H9 (cell line): ENCODE results near the gene GCNT2. TPM values are rescaled to one million over a fixed set of nuclear protein-coding genes. Genes with fewer than 3 reads are reported as not detected.

ENCODE experiments used
- DNase-seq: peaks from one replicate; pipeline ENCODE4 v3.0.0-alpha.2; 2017
- H2AFZ ChIP-seq: one replicate; pipeline ENCODE4 v1.6.1; 2013; ENCODE audit warnings: mild to moderate bottlenecking, low read length, control low read depth, moderate library complexity
- H2AK5ac ChIP-seq: 2 replicates; pipeline ENCODE4 v1.6.1; 2013; ENCODE audit warnings: low read length, control low read depth, mixed read lengths; ENCODE audit not compliant: insufficient read length
- H2BK120ac ChIP-seq: one replicate; pipeline ENCODE4 v1.6.1; 2013; ENCODE audit warnings: low read depth, mild to moderate bottlenecking, low read length, control low read depth, inconsistent platforms; ENCODE audit not compliant: poor library complexity, severe bottlenecking
- H2BK12ac ChIP-seq: 2 replicates; pipeline ENCODE4 v1.6.1; 2013; ENCODE audit warnings: low read length, control low read depth, mixed read lengths, low read depth; ENCODE audit not compliant: insufficient read length
- H2BK15ac ChIP-seq: 2 replicates; pipeline ENCODE4 v1.6.1; 2013; ENCODE audit warnings: low read depth, low read length, control low read depth
- H2BK20ac ChIP-seq: one replicate; pipeline ENCODE4 v1.6.1; 2013; ENCODE audit warnings: low read depth, mild to moderate bottlenecking, low read length, control low read depth, inconsistent platforms; ENCODE audit not compliant: poor library complexity, severe bottlenecking
- H2BK5ac ChIP-seq: 2 replicates; pipeline ENCODE4 v1.6.1; 2013; ENCODE audit warnings: low read length, control low read depth, mixed read lengths; ENCODE audit not compliant: insufficient read length
- H3K14ac ChIP-seq: 2 replicates; pipeline ENCODE4 v1.6.1; 2013; ENCODE audit warnings: low read length, control low read depth; ENCODE audit not compliant: insufficient read depth
- H3K18ac ChIP-seq: 2 replicates; pipeline ENCODE4 v1.6.1; 2013; ENCODE audit warnings: low read depth, mild to moderate bottlenecking, mixed read lengths, low read length, control low read depth; ENCODE audit not compliant: insufficient read length
- H3K23ac ChIP-seq: 2 replicates; pipeline ENCODE4 v1.6.1; 2013; ENCODE audit warnings: low read length, control low read depth, mixed read lengths, low read depth; ENCODE audit not compliant: insufficient read length
- H3K23me2 ChIP-seq: 2 replicates; pipeline ENCODE4 v1.6.1; 2013; ENCODE audit warnings: low read depth, mild to moderate bottlenecking, mixed read lengths, low read length, control low read depth; ENCODE audit not compliant: insufficient read length, poor library complexity, severe bottlenecking
- H3K27ac ChIP-seq: 2 replicates; pipeline ENCODE4 v1.5.1; 2013; ENCODE audit warnings: low read length, control low read depth, mixed read lengths, low read depth; ENCODE audit not compliant: insufficient read length
- H3K27me3 ChIP-seq: 2 replicates; pipeline ENCODE4 v1.6.1; 2013; ENCODE audit warnings: low read length, control low read depth, inconsistent platforms; ENCODE audit not compliant: insufficient read depth
- H3K4ac ChIP-seq: 2 replicates; pipeline ENCODE4 v1.6.1; 2013; ENCODE audit warnings: low read depth, mild to moderate bottlenecking, control low read depth, inconsistent platforms, low read length, moderate library complexity
- H3K4me1 ChIP-seq: 2 replicates; pipeline ENCODE4 v1.6.1; 2013; ENCODE audit warnings: low read length, control low read depth, inconsistent platforms; ENCODE audit not compliant: insufficient read depth
- H3K4me2 ChIP-seq: 2 replicates; pipeline ENCODE4 v1.6.1; 2013; ENCODE audit warnings: low read length, control low read depth, mixed read lengths; ENCODE audit not compliant: insufficient read length, insufficient read depth
- H3K56ac ChIP-seq: 2 replicates; pipeline ENCODE4 v1.6.1; 2013; ENCODE audit warnings: low read depth, mild to moderate bottlenecking, mixed read lengths, low read length, control low read depth; ENCODE audit not compliant: insufficient read length
- H3K79me1 ChIP-seq: 2 replicates; pipeline ENCODE4 v1.6.1; 2013; ENCODE audit warnings: low read depth, mild to moderate bottlenecking, moderate library complexity, low read length, control low read depth, inconsistent platforms; ENCODE audit not compliant: insufficient read depth, poor library complexity, severe bottlenecking
- H3K79me2 ChIP-seq: 2 replicates; pipeline ENCODE4 v1.6.1; 2013; ENCODE audit warnings: low read length, control low read depth, inconsistent platforms; ENCODE audit not compliant: insufficient read depth
- H3K9ac ChIP-seq: 2 replicates; pipeline ENCODE4 v1.6.1; 2013; ENCODE audit warnings: low read length, control low read depth, mixed read lengths; ENCODE audit not compliant: insufficient read length; ENCODE audit errors: extremely low read depth
- H3K9me3 ChIP-seq: one replicate; pipeline ENCODE4 v1.6.1; 2013; ENCODE audit warnings: low read depth, low read length, inconsistent platforms; ENCODE audit not compliant: control insufficient read depth
- H3T11ph ChIP-seq: one replicate; pipeline ENCODE4 v1.6.1; 2013; ENCODE audit warnings: mild to moderate bottlenecking, low read length, control low read depth, inconsistent platforms
- H4K20me1 ChIP-seq: one replicate; pipeline ENCODE4 v1.6.1; 2013; ENCODE audit not compliant: control insufficient read depth, insufficient read length, insufficient read depth
- H4K5ac ChIP-seq: 2 replicates; pipeline ENCODE4 v1.6.1; 2013; ENCODE audit warnings: low read depth, mild to moderate bottlenecking, mixed read lengths, low read length, control low read depth; ENCODE audit not compliant: insufficient read length
- H4K8ac ChIP-seq: replicated peaks from 2 replicates; pipeline ENCODE4 v1.6.1; 2013; ENCODE audit warnings: low read length, control low read depth, mixed read lengths, low read depth; ENCODE audit not compliant: insufficient read length
- H4K91ac ChIP-seq: 2 replicates; pipeline ENCODE4 v1.6.1; 2013; ENCODE audit warnings: low read depth, mild to moderate bottlenecking, moderate library complexity, mixed read lengths, low read length, control low read depth; ENCODE audit not compliant: insufficient read length
- H3K27ac Mint-ChIP-seq, 3 experiments: 2 replicates in 2 of 3; 3 replicates in 1 of 3; pipeline ENCODE4 v1.8.0; 2020 to 2021; ENCODE audit warnings: mixed read lengths in 3 of 3, mild to moderate bottlenecking in 1 of 3, moderate library complexity in 1 of 3
- H3K27me3 Mint-ChIP-seq: 2 replicates; pipeline ENCODE4 v1.8.0; 2021; ENCODE audit warnings: low read depth, mild to moderate bottlenecking, moderate library complexity, mixed read lengths
- H3K36me3 Mint-ChIP-seq, 3 experiments: 2 replicates in 2 of 3; 3 replicates in 1 of 3; pipeline ENCODE4 v1.8.0; 2020 to 2021; ENCODE audit warnings: low read depth in 3 of 3, mixed read lengths in 3 of 3; ENCODE audit not compliant: insufficient read depth in 1 of 3
- H3K4me1 Mint-ChIP-seq, 2 experiments: 2 replicates each; pipeline ENCODE4 v1.8.0; 2020; ENCODE audit warnings: mixed read lengths in 2 of 2
- H3K4me3 Mint-ChIP-seq, 2 experiments: 2 replicates in 1 of 2; 3 replicates in 1 of 2; pipeline ENCODE4 v1.8.0; 2020 to 2021; ENCODE audit warnings: mild to moderate bottlenecking in 2 of 2, mixed read lengths in 2 of 2, moderate library complexity in 1 of 2
- H3K9me3 Mint-ChIP-seq, 2 experiments: 2 replicates in 1 of 2; 3 replicates in 1 of 2; pipeline ENCODE4 v1.8.0; 2020; ENCODE audit warnings: mild to moderate bottlenecking in 2 of 2, mixed read lengths in 2 of 2, moderate library complexity in 1 of 2
- WGBS: extraction: QIAGEN DNeasy Blood & Tissue Kit; methylation state at CpG from one replicate; pipeline ENCODE4 v1.1.7; 2013; ENCODE audit warnings: missing lambda C conversion rate, low lambda C conversion rate, mixed read lengths; ENCODE audit not compliant: insufficient read length; ENCODE audit errors: extremely low coverage; 5-methylcytosine and 5-hydroxymethylcytosine counted together
- total RNA-seq: library from RNA; stranded (reverse); gene quantifications from 2 replicates; pipeline ENCODE4 v1.2.1, GENCODE V29; 2021
- TF ChIP-seq, protein P1 (sequence below): fragments of 200-600 bp; sonication (generic); conservative IDR thresholded peaks from 3 replicates; pipeline ENCODE4 v1.8.0; 2021; ENCODE audit warnings: antibody characterized with exemption, mild to moderate bottlenecking

GCNT2 gene
- total RNA-seq, 1 experiment from 2014 or later = 41.7 TPM

- Histone ChIP-seq H2AK5ac (no peak overlapping the region), H3K14ac (no peak overlapping the region), H3K4me1 (peaks cover 16% of the 10 kb centered on the region; the same call in 1 of the 2 replicates), H3K4me2 (no peak overlapping the region), H4K8ac (no peak overlapping the region), H3K4ac (no peak overlapping the region), H3K79me1 (no peaks in the 10 kb centered on the region), H3K79me2 (peaks cover 2% of the 10 kb centered on the region; the same call in 1 of the 2 replicates), H2BK12ac (no peak overlapping the region), H3K27me3 (no peaks in the 10 kb centered on the region), H3K23me2 (no peaks in the 10 kb centered on the region), H3K56ac (no peak overlapping the region), H3K18ac (no peak overlapping the region), H2BK20ac (no peak overlapping the region), H4K20me1 (no peaks in the 10 kb centered on the region), H3K27ac (no peak overlapping the region), H3T11ph (no peak overlapping the region), H3K9me3 (no peaks in the 10 kb centered on the region), H3K9ac (no peak overlapping the region), H2BK5ac (no peak overlapping the region), H2BK15ac (no peak overlapping the region), H2AFZ (no peak overlapping the region), H4K5ac (no peak overlapping the region), H2BK120ac (no peak overlapping the region), H3K23ac (no peak overlapping the region), H4K91ac (no peak overlapping the region)
- H3K36me3 Mint-ChIP-seq = peaks cover 8 to 17% (median 14%) of the 10 kb centered on the region in 3 experiments; a peak in 5 of 7 replicates
- TF ChIP-seq, protein P1, sequence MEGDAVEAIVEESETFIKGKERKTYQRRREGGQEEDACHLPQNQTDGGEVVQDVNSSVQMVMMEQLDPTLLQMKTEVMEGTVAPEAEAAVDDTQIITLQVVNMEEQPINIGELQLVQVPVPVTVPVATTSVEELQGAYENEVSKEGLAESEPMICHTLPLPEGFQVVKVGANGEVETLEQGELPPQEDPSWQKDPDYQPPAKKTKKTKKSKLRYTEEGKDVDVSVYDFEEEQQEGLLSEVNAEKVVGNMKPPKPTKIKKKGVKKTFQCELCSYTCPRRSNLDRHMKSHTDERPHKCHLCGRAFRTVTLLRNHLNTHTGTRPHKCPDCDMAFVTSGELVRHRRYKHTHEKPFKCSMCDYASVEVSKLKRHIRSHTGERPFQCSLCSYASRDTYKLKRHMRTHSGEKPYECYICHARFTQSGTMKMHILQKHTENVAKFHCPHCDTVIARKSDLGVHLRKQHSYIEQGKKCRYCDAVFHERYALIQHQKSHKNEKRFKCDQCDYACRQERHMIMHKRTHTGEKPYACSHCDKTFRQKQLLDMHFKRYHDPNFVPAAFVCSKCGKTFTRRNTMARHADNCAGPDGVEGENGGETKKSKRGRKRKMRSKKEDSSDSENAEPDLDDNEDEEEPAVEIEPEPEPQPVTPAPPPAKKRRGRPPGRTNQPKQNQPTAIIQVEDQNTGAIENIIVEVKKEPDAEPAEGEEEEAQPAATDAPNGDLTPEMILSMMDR = no peak
- H3K4me3 Mint-ChIP-seq = no peak overlapping the region
- no peak overlapping the region for H3K27ac Mint-ChIP-seq
- H3K9me3 Mint-ChIP-seq = no peaks in the 10 kb centered on the region
- H3K4me1 Mint-ChIP-seq = peaks cover 56 to 57% of the 10 kb centered on the region in 2 experiments
- no CpG with 5 or more reads among the region's 8 CpGs for WGBS
- no peaks in the 10 kb centered on the region for H3K27me3 Mint-ChIP-seq
- no peak for DNase-seq
Observed at GRCh38 chr6:10577112-10577511, 56.0 kb downstream of the GCNT2 start.
